ENCODE measurements around the gene PAX5.

PAX5 gene

DNA sequence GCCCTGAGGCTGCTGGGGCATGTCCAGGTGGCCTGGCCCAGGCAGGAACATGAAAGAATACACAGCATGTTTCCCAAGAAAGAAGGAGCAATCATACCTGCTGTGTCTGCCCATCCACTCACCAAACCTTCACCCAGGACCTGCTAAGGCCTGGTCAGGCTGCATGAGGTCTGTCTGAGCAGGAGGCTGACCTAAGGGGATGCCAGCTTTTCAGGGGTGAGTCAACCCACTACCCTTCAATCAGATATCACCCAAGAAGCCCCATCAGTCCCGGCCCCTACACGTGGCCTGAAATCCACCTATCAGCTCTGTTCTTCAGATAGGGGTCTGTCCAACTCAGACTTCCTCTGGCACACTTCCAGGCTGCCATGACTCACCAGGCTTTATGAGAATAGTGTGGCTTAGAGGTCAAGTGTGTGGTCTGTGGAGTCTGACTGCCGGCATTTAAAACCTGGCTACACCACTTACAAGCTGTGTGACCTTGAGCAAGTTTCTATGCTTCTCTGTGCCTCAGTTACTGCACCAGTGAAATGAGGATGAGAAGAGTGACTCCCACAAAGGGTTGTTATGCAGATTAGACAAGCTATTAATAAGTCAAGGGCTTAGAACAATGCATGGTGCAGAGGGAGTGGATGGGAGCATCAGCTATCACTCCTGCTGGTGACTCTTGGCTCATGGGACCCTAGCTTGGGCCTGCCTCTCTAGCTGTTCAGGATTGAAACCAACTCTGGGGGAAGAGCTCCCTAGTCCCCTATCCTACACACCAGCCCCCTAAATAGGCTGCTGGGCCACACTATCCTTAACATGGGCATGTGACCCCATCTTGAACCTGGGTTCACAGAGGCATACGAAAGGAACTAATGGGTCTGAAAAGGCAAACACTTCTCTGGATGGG, 130.3 kb downstream of the PAX5 start:
- DNase-seq (ENCODE audit: low read depth in 4 of 4, low spot score in 1 of 4) = peak in 2 of 4 experiments; percentile 5 to 36

- no peak for DNase-seq (ENCODE audit: low read depth in 4 of 4, low spot score in 1 of 4)
Measured at GRCh38 chr9:36902861-36903524, 131.1 kb downstream of the PAX5 start.

DNA sequence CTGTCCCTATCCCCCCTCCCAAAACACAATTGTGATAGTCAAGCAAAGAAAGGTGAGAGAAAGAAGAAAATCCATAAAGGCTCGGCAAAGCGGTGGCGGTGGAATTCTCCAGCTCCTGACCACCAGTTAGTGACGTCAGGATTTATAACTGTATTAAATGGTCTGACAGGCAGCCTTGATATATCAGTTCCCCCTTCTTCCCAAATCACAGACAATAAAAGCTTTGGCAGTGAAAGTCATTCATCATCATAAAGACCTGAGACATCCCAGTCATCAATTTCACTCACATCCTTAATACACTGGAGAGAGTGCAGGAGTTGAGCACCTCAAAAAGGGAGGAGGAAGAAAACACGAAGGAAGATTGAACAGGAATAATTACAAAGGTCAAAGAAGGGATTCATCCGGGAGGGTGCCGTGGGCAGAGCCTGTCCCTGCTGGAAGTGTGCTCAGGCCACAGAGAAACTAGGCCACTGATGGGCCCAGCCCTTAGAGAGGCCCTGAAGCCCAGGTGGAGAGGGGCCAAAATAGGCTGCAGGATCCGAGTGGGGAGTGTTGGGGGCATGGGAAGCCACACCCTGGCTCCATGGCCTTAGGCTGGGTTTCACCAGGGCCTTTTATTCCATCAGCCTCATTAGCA, 131.9 kb downstream of the PAX5 start:
- DNase-seq (ENCODE audit: low read depth in 4 of 4, low spot score in 1 of 4) = no peak

DNA sequence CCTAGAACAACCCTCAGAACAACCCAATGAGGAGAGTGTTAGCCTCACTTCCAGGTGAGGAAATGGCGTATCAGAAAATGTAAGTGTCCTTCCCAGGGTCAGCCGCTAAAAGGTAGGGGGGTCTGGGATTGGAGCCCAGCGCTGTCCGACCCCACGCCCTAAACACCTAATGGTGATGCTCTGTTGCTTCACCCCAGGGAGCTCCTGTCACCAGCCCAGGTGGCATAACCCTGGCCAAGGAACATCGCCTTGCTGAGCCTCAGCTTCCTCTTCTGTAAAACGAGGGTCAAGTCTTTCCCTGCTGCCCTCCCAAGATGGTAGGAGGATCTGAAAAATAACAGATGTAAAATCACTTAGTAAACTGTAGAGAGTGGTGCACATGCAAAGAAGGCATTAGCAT, 132.5 kb downstream of the PAX5 start:
- no peak for DNase-seq (ENCODE audit: low read depth in 4 of 4, low spot score in 1 of 4)

GRCh38 chr9:36900856-36901220, 133.2 kb downstream of the PAX5 start:
- no peak for DNase-seq (ENCODE audit: low read depth in 4 of 4, low spot score in 1 of 4)

DNA sequence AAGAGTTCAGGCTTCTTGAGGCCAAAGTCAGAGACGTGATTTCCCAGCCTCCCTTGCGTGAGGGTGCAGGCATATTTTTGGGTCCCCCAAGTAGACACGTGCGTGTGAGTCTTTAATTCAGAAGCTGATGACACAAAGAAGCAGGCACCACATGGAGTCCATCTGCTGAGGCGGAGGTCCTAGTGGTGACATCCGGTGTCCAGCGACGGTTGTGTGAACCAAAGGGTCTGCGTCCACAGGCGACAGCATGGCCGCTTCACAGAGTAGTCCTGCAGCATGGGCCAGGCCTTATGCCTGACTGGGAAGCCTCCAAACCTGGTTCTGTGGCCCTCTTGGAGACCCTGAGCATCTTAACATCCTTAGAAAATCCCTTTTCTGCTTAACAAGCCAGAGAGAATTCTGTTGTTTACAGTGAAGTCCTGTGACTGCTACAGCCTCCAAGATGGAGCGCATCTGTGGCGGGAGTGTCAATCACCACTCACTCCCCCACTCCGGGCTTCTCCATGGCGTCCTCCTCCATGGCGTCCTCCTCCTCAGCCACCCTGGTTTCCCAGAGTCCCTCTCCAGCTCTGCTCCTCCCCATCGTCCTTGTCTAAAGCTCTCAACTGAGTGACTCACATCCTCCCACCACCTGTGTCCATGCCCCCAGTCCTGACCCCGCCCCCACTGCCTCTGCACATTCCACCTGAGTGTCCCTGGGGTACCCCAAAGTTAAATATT, 133.8 kb downstream of the PAX5 start:
- DNase-seq (ENCODE audit: low read depth in 4 of 4, low spot score in 1 of 4) = no peak

DNA sequence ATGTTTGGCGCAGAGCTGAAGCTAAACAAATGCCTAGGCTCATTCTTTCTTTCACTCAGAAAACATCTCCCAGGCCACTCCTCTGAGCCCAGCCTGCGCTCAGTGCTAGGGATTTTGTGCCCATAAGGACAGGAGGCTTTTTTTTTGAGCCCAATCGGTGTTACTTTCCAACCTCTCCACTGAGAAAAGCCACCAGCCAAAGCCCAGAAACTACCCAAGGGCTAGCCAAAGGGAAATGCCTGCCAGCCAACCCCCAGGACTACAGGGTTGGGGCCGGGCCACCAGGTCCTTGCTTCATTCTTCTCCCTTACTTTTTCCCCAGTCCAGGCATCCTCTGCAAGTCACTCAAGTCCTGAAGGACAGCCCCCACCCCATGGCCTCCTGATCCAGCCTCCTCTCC, 134.7 kb downstream of the PAX5 start:
- no peak for DNase-seq (ENCODE audit: low read depth in 4 of 4, low spot score in 1 of 4)

DNA sequence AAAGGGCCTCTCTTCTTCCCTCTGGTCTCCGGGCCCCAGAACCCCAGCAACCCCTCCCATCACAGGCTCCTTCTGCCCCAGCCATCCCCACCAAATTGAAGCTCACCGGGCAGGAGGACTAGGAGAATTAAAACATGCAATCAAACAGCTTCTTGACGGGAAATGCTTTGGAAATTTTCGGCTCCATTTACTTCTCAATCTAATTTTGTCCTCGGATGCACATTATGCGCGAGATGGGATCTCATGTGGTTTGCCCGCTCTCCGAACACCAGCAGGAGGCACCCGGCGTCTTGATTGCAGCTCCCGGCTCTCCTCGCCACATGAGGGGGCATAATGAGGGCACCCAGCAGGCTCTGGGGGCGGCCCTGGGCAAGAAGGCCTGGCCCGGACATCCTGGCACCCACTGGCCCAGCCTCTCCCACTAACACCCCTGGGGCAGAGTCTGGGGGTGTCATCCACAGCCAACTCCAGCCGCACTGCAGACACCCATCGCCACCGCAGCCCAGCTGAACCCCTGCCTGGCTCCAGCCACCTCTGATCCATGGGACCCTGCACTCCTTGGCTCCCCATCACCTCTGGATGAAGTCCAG, 135.5 kb downstream of the PAX5 start:
- DNase-seq (ENCODE audit: low read depth in 4 of 4, low spot score in 1 of 4) = no peak

DNA sequence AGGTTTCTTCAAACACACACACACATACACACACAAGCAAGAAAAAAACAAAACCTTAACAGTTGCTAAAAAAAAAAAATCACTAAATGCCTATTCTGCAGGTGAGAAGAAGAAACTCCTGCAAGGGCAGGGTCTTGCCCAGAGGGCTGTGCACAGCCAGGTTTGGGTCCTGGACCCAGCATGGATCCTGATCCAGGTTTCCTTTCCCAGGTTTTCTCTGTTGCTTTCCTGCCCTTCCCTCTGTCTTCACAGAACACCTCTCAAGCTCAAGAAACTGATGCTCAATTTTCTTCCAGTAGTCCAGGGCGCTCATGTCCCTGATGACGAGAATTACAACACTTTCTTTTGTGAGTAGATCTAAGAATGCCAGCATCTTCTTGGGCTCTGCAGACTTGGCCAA, 136.6 kb downstream of the PAX5 start:
- no peak for DNase-seq (ENCODE audit: low read depth in 4 of 4, low spot score in 1 of 4)

- DNase-seq (ENCODE audit: low read depth in 4 of 4, low spot score in 1 of 4) = no peak
Measured at GRCh38 chr9:36897019-36897418, 137.0 kb downstream of the PAX5 start.

DNA sequence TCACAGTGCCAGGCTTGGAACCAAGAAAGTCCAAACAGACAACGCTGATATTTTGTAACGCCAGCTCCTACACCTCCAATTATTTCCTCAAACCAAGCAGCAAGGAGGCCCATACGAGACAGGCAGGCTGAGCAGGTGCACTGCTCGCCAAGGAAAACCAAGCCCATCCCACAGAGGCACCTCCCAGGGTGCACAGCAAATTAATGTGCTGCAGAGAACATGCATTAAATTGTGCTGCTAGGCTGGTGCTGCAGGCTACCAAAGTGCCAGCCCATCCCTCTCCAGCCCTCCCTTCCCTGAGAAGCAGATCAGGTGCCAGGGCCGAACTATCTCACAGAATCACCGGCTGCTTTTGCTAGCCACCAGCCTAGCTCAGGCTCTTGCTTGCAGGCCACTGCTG, 137.8 kb downstream of the PAX5 start:
- DNase-seq (ENCODE audit: low read depth in 4 of 4, low spot score in 1 of 4) = no peak

GRCh38 chr9:36895744-36896260, 138.3 kb downstream of the PAX5 start:
- DNase-seq (ENCODE audit: low read depth in 4 of 4, low spot score in 1 of 4) = no peak

DNA sequence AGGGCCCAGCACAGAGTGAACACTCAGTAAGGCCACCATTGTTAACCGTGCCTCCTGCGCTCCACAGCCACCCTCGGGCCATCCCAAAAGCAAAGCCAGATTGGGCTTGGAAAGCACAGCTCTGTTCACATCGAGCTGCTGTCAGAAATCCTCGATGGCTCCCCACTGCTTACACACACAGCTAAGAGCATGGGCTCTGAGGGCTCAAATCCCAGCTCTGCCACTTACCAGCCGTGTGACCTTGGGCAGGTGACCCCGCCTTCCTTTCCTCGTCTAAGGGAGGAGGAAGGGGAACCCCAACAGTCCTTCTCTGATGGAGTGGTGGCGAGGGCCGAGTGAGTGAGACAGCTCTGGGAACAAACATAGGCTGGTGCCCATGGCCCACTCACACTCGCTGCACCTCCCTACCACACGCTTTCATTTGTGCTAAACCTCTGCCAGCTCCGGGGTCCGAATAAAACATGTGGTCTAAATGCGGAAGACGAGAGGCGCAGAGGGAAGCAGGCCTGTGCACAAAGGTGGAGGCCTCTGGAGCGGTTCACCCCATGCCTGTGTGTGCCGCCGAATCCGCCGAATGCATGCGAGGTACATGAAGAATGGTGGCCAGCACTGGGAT, 139.3 kb downstream of the PAX5 start:
- no peak for DNase-seq (ENCODE audit: low read depth in 4 of 4, low spot score in 1 of 4)

DNA sequence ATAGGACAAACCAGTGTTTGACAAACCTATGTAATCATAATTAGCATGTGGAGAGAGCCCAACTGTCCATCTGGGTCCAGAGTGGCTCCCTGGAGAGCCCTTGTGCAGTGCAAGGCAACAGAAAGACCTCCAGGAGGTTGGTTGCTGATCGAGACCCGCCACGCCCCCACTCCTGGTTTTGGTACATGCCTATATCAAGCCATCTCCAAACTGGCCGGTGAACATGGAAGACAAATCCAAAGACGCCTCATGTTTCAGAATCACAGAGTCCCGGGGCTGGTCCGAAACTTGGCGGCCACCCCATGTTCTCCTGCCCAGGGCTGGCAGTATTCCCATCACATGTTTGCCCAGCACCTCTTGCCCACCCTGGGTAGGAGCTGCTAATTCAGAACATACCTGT, 140.2 kb downstream of the PAX5 start:
- DNase-seq (ENCODE audit: low read depth in 4 of 4, low spot score in 1 of 4) = no peak

GRCh38 chr9:36893184-36893583, 140.9 kb downstream of the PAX5 start:
- DNase-seq (ENCODE audit: low read depth in 4 of 4, low spot score in 1 of 4) = no peak

GRCh38 chr9:36892279-36892678, 141.8 kb downstream of the PAX5 start:
- no peak for DNase-seq (ENCODE audit: low read depth in 4 of 4, low spot score in 1 of 4)

DNA sequence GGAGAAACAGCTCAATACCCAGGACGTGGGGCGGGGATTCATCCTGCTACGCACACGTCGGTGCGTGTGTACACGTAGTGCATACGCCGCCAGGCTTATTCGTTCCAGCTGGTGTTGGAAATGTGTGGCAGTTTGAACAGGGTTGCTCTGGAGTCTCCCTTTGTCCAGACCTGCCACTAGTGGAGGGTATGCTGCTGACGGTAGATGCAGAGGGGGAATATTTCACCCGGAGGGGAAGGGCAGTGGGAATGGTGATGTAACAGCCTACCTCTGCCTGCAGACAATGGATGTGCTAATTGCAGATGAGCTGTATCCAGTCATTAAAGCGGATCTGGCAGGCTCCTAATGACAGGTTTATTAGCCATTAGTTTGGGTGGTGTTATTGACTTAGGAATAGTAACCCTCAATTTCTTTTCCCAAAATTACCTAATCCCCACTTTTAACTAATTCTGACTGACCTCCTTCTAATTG, 142.7 kb downstream of the PAX5 start:
- DNase-seq (ENCODE audit: low read depth in 4 of 4, low spot score in 1 of 4) = no peak

- DNase-seq (ENCODE audit: low read depth in 4 of 4, low spot score in 1 of 4) = no peak
Measured at GRCh38 chr9:36889844-36890243, 144.2 kb downstream of the PAX5 start.

DNA sequence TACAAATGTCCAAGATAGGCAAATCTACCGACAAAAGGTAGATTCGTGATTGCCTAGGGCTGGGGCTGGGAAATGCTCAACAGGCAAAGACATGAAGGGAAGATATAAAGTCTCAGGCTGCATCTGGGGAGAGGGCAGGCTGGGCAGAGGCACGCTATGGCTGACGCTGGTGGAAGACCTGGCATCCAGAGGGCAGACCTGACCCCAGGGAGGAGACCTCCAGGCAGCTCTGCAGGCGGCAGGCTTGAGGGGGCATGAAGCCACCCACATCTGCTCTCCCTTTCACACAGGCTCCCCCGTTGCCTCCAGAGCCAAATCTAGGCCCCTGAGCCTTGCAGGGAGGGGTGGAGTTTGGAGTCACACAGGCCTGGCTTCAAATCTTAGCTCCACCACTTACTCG, 145.5 kb downstream of the PAX5 start:
- no peak for DNase-seq (ENCODE audit: low read depth in 4 of 4, low spot score in 1 of 4)

- no peak for DNase-seq (ENCODE audit: low read depth in 4 of 4, low spot score in 1 of 4)
Measured at GRCh38 chr9:36884721-36885120, 149.3 kb downstream of the PAX5 start.

All from stimulated activated CD4-positive, alpha-beta T cell treated with anti-CD3 and anti-CD28 coated beads, Interleukin-1b, Interleukin-23, amount 100 ng/mL, for 24 hours (primary cell).